Measurements from ENCODE around the gene SULT1A2.

Gene SULT1A2

DNA sequence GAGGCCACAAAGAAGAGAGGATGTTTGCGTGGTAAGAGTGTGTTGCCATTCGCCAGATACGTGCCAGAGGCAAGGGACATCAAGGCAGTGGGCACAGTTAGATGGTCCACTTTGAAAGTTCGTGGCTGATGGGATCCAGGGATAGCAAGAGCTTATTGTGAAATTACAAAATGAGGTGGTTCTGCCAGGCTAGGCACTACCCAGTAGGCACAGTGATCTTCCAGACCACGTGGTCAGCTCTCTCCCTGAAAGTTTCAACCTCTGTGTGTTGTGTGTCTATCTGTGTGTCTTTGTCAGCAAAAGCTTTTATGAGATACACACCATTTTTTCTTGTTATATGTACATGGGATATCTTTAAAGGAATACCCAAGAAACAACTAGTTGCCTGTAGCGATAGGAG, 33.6 kb downstream of the SULT1A2 start:
- H3K36me3 ChIP-seq (ENCODE audit: insufficient read depth, low read length), result peaks cover 2% of the 10 kb centered on the region
- H3K4me1 ChIP-seq (ENCODE audit: control insufficient read depth, insufficient read depth, low read length), result no peaks in the 10 kb centered on the region
- no peak overlapping the region for H3K4me2 ChIP-seq (ENCODE audit: low read length)
- peaks cover 7% of the 10 kb centered on the region for H3K9me3 ChIP-seq (replicated peaks; ENCODE audit: low read length)
- H3K27me3 ChIP-seq (ENCODE audit: control insufficient read depth, insufficient read depth, low read length), result no peaks in the 10 kb centered on the region
- H3K9ac ChIP-seq (ENCODE audit: low read depth, low read length), result no peak overlapping the region
- no peak overlapping the region for H3K4me3 ChIP-seq (ENCODE audit: low read length)

- H3K4me3 ChIP-seq (ENCODE audit: low read length), result no peak overlapping the region
- H3K9me3 ChIP-seq (replicated peaks; ENCODE audit: low read length), result peaks cover 2% of the 10 kb centered on the region
- no peak overlapping the region for H3K4me2 ChIP-seq (ENCODE audit: low read length)
- no peaks in the 10 kb centered on the region for H3K4me1 ChIP-seq (ENCODE audit: control insufficient read depth, insufficient read depth, low read length)
- H3K27me3 ChIP-seq (ENCODE audit: control insufficient read depth, insufficient read depth, low read length), result no peaks in the 10 kb centered on the region
- H3K36me3 ChIP-seq (ENCODE audit: insufficient read depth, low read length), result peaks cover 6% of the 10 kb centered on the region
- H3K9ac ChIP-seq (ENCODE audit: low read depth, low read length), result no peak overlapping the region
Measured at GRCh38 chr16:28562199-28562598, 34.7 kb downstream of the SULT1A2 start.

DNA sequence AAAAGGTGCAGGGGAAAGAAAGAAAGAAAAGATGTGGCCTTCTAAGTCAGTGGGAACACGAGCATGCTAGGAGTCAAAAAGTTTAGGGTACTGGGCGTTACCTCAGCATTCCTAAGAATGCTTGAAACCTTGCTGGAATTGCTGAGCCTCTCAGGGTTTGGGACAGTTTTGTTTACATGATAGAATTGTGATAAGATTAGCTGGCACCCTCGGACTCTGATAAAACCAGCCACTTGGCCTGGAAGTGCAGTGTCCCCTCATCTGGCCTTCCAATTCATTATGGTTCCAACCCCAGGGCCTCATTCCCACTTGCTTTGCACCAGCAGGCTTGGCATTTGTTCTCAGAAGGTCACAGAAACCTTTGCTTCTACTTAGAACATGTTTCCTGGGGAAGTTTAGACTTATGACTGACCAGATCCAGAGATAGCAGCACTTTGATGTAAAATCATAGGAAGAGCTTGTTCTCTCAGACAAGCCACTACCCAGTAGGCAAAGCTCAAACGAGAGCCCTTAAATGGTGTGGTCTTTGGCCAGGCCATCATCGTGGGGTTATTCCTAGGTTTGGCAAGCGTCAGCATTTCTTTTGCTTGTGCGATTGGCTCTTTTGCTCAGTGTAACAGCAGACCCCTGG, 35.2 kb downstream of the SULT1A2 start:
- Histone ChIP-seq H3K9ac (ENCODE audit: low read depth, low read length) (no peak overlapping the region), H3K9me3 (replicated peaks; ENCODE audit: low read length) (no peaks in the 10 kb centered on the region), H3K27me3 (ENCODE audit: control insufficient read depth, insufficient read depth, low read length) (no peaks in the 10 kb centered on the region), H3K4me3 (ENCODE audit: low read length) (no peak overlapping the region), H3K36me3 (ENCODE audit: insufficient read depth, low read length) (peaks cover 6% of the 10 kb centered on the region), H3K4me2 (ENCODE audit: low read length) (no peak overlapping the region), H3K4me1 (ENCODE audit: control insufficient read depth, insufficient read depth, low read length) (no peaks in the 10 kb centered on the region)

- Histone ChIP-seq H3K9me3 (replicated peaks; ENCODE audit: low read length) (no peaks in the 10 kb centered on the region), H3K4me2 (ENCODE audit: low read length) (no peak overlapping the region), H3K4me1 (ENCODE audit: control insufficient read depth, insufficient read depth, low read length) (peaks cover 5% of the 10 kb centered on the region), H3K4me3 (ENCODE audit: low read length) (no peak overlapping the region), H3K27me3 (ENCODE audit: control insufficient read depth, insufficient read depth, low read length) (no peaks in the 10 kb centered on the region), H3K9ac (ENCODE audit: low read depth, low read length) (no peak overlapping the region), H3K36me3 (ENCODE audit: insufficient read depth, low read length) (peaks cover 6% of the 10 kb centered on the region)
Measured at GRCh38 chr16:28558456-28558855, 38.4 kb downstream of the SULT1A2 start.

DNA sequence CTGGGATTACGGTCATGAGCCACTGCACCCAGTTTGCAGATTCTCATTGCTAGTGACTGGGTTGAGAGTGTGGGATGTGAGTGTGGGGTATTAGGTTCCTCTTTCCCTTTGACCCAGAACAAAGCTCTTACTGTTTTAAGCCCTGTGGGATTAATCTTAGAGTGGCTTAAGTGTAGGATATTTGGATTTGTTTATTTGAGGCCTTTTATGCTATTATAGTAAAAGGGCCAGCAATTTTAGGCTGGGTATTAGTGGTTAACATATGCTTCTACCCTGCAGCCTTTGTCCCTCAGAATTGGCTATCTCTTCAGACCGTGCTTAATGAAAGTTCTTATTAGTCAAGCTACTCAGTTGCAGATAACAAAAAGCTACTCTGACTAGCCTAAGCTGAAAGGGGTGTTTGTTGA, 39.9 kb downstream of the SULT1A2 start:
- H3K9ac ChIP-seq (ENCODE audit: low read depth, low read length), result no peak overlapping the region
- H3K4me2 ChIP-seq (ENCODE audit: low read length), result no peak overlapping the region
- no peaks in the 10 kb centered on the region for H3K27me3 ChIP-seq (ENCODE audit: control insufficient read depth, insufficient read depth, low read length)
- no peak overlapping the region for H3K4me3 ChIP-seq (ENCODE audit: low read length)
- no peaks in the 10 kb centered on the region for H3K9me3 ChIP-seq (replicated peaks; ENCODE audit: low read length)
- peaks cover 6% of the 10 kb centered on the region for H3K36me3 ChIP-seq (ENCODE audit: insufficient read depth, low read length)
- H3K4me1 ChIP-seq (ENCODE audit: control insufficient read depth, insufficient read depth, low read length), result peaks cover 5% of the 10 kb centered on the region

DNA sequence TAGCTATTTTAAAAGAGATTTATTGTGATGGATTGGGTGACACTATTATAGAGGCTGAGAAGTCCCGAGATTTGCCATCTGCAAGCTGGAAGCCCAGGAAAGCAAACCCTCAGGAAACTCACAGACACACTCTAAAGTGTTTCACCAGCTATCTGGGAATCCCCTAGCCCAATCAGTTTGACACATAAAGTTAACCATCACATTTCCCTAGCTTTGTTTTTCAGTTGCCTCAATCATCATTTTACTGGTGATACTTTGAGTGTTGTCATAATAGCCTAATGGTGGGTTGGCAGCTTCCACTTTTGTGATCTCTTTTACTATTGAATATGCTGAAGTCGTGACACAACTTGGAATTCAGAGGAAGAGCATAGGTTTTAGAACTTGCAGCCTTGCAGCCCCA, 41.3 kb downstream of the SULT1A2 start:
- Histone ChIP-seq H3K36me3 (ENCODE audit: insufficient read depth, low read length) (peaks cover 6% of the 10 kb centered on the region), H3K9ac (ENCODE audit: low read depth, low read length) (no peak overlapping the region), H3K9me3 (replicated peaks; ENCODE audit: low read length) (no peaks in the 10 kb centered on the region), H3K4me1 (ENCODE audit: control insufficient read depth, insufficient read depth, low read length) (peaks cover 5% of the 10 kb centered on the region), H3K4me3 (ENCODE audit: low read length) (no peak overlapping the region), H3K4me2 (ENCODE audit: low read length) (no peak overlapping the region), H3K27me3 (ENCODE audit: control insufficient read depth, insufficient read depth, low read length) (no peaks in the 10 kb centered on the region)

DNA sequence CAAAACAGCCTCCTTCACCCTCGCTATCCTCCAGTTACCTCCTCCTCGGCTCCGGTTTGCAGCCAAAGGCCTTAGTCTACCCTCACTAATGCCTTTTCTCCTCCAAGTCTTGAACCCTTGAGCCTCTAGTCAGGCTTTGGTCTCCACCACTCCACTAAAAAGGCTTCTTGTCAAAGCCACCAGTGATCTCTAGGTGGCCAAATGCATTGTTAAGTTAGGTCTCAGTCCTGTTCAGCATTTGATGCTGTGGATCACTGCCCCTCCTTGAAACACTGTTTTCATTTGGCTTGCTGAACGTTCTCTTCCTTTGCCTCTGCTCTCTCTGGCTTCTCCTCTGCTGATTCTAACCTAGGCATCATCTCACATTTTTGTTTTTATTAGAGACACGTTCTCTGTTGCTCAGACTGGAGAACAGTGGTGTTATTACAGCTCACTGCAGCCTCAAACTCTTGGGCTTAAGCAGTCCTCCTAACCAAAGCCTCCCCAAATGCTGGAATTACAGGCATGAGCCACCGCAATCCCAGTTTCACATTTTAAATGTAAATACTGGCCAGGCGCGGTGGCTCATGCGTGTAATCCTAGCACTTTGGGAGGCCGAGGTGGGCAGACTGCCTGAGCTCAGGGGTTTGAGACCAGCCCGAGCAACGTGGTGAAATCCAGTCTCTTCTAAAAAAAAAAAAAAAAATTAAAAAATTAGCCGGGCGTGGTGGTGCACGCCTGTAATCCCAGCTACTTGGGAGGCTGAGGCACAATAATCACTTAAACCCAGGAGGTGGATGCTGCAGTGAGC, 42.0 kb downstream of the SULT1A2 start:
- Histone ChIP-seq H3K4me3 (ENCODE audit: low read length) (peak overlapping the region; percentile 65), H3K4me2 (ENCODE audit: low read length) (peak overlapping the region; percentile 83), H3K9ac (ENCODE audit: low read depth, low read length) (peak overlapping the region; percentile 58), H3K36me3 (ENCODE audit: insufficient read depth, low read length) (peaks cover 6% of the 10 kb centered on the region), H3K4me1 (ENCODE audit: control insufficient read depth, insufficient read depth, low read length) (peaks cover 5% of the 10 kb centered on the region), H3K9me3 (replicated peaks; ENCODE audit: low read length) (no peaks in the 10 kb centered on the region), H3K27me3 (ENCODE audit: control insufficient read depth, insufficient read depth, low read length) (no peaks in the 10 kb centered on the region)

GRCh38 chr16:28553776-28554633, 42.8 kb downstream of the SULT1A2 start, which contains the start of gene SGF29:
Gene SGF29, plus strand, starts transcription at chr16:28553920. Its CDS starts 27,150 bp downstream, at chr16:28581070.
- peak within 1 kb of the TSS; percentile 92 for H3K4me2 ChIP-seq (ENCODE audit: low read length)
- peak within 1 kb of the TSS; percentile 85 for H3K4me3 ChIP-seq (ENCODE audit: low read length)
- H3K36me3 ChIP-seq (ENCODE audit: insufficient read depth, low read length), result peaks cover 4% of the 10 kb centered on the region
- H3K9me3 ChIP-seq (replicated peaks; ENCODE audit: low read length), result no peaks in the 10 kb centered on the region
- peaks cover 5% of the 10 kb centered on the region for H3K4me1 ChIP-seq (ENCODE audit: control insufficient read depth, insufficient read depth, low read length)
- peak within 1 kb of the TSS; percentile 90 for H3K9ac ChIP-seq (ENCODE audit: low read depth, low read length)
- no peaks in the 10 kb centered on the region for H3K27me3 ChIP-seq (ENCODE audit: control insufficient read depth, insufficient read depth, low read length)

- H3K4me2 ChIP-seq (ENCODE audit: low read length), result no peak overlapping the region
- no peak overlapping the region for H3K4me3 ChIP-seq (ENCODE audit: low read length)
- no peaks in the 10 kb centered on the region for H3K9me3 ChIP-seq (replicated peaks; ENCODE audit: low read length)
Measured at GRCh38 chr16:28549301-28549899, 47.5 kb downstream of the SULT1A2 start.

GRCh38 chr16:28548306-28548802, 48.5 kb downstream of the SULT1A2 start:
- H3K27me3 ChIP-seq (ENCODE audit: control insufficient read depth, insufficient read depth, low read length), result peaks cover 18% of the 10 kb centered on the region
- no peaks in the 10 kb centered on the region for H3K36me3 ChIP-seq (ENCODE audit: insufficient read depth, low read length)
- no peak overlapping the region for H3K4me2 ChIP-seq (ENCODE audit: low read length)
- no peaks in the 10 kb centered on the region for H3K9me3 ChIP-seq (replicated peaks; ENCODE audit: low read length)
- H3K4me3 ChIP-seq (ENCODE audit: low read length), result no peak overlapping the region
- H3K9ac ChIP-seq (ENCODE audit: low read depth, low read length), result no peak overlapping the region
- no peaks in the 10 kb centered on the region for H3K4me1 ChIP-seq (ENCODE audit: control insufficient read depth, insufficient read depth, low read length)

More at GRCh38 chr16:28549301-28549899, 47.5 kb downstream of the SULT1A2 start:
- H3K36me3 ChIP-seq (ENCODE audit: insufficient read depth, low read length), result no peaks in the 10 kb centered on the region
- no peak overlapping the region for H3K9ac ChIP-seq (ENCODE audit: low read depth, low read length)
- peaks cover 18% of the 10 kb centered on the region for H3K27me3 ChIP-seq (ENCODE audit: control insufficient read depth, insufficient read depth, low read length)
- H3K4me1 ChIP-seq (ENCODE audit: control insufficient read depth, insufficient read depth, low read length), result peaks cover under 1% of the 10 kb centered on the region

- Histone ChIP-seq H3K27me3 (ENCODE audit: control insufficient read depth, insufficient read depth, low read length) (peaks cover 24% of the 10 kb centered on the region), H3K4me1 (ENCODE audit: control insufficient read depth, insufficient read depth, low read length) (no peaks in the 10 kb centered on the region), H3K4me2 (ENCODE audit: low read length) (no peak overlapping the region), H3K4me3 (ENCODE audit: low read length) (no peak overlapping the region), H3K9me3 (replicated peaks; ENCODE audit: low read length) (no peaks in the 10 kb centered on the region), H3K36me3 (ENCODE audit: insufficient read depth, low read length) (no peaks in the 10 kb centered on the region), H3K9ac (ENCODE audit: low read depth, low read length) (no peak overlapping the region)
Measured at GRCh38 chr16:28546626-28547025, 50.2 kb downstream of the SULT1A2 start.
